GM18505 (cell line): ENCODE data around the gene ACRBP.

ENCODE experiments used
- ATAC-seq: cut with Tn5 transposase; IDR thresholded peaks from one replicate; pipeline ENCODE4 v1.9.1; 2021; ENCODE audit not compliant: unreplicated experiment
- POLR2A ChIP-seq: IDR thresholded peaks from 4 replicates; pipeline ENCODE4 v1.6.1; 2011; ENCODE audit warnings: borderline replicate concordance; ENCODE audit not compliant: insufficient read depth, insufficient read length; ENCODE audit errors: extremely low read depth

The ACRBP gene

DNA sequence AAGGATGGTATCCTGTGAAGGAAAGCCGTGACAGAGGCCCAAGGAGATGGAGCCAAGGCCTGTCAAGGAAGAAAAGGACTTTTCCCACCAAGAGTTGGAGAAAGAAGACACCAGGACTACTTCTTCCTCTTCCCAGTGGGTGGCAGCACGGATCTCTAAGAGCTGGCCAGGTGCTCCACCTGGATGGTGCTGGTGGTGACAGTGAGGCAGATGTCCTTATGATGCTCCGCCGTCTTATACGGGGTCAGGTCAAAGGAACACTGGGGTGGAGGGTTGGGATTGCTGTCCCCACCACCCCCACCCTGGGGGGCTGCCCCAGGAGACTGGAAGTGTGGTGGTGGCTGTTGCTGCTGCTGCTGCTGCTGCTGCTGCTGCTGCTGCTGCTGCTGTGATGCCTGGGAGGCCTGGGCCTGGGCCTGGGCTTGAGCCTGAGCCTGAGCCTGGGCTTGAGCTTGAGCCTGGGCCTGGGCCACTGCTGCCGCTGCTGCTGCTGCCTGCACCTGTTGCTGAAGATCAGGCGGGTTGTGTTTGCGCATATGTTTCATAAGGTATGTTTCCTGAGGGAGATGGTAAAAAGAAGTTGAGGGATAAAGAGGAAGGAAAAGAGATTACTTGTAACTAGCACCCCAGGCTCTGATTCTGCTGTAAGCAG, 20.5 kb upstream of the ACRBP start:
- ATAC-seq, result no peak
- no peak for TF ChIP-seq POLR2A

DNA sequence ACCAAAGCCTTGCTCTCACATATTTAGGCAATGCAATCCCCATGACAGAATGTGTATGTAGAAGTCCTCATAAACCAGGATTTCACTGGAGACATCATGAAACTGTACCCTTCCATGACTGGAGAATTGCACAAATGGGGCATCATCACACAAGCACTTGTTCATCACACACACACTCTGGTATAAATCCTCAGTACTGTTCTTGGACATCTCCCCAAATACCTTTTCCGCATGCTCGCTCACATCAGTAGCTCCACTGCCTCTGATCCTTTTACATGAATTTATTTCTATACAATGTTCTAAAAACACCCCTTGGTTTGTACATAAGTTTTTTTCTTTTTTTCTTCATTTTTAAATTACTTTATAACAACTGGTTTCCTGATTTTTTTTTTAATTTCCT, 19.0 kb upstream of the ACRBP start:
- no peak for TF ChIP-seq POLR2A
- no peak for ATAC-seq

DNA sequence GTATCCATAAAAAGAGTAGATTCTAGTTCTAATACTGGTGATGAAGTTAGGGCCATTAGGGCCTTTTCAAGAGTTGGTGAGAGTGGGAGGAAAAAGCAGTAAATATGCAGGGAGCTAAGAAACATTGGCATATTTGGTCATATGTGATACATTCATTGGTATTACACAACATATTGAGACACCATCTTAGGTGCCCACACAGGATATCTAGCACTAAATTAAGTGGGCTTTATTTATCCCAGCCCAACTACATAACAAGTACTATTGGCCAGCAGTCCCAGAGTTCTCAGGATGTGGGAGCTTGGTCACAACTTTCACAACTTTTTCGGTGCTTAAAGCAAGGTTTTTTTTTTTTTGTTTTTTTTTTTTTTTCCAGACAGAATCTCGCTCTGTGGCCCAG, 17.7 kb upstream of the ACRBP start:
- no peak for ATAC-seq
- no peak for TF ChIP-seq POLR2A

DNA sequence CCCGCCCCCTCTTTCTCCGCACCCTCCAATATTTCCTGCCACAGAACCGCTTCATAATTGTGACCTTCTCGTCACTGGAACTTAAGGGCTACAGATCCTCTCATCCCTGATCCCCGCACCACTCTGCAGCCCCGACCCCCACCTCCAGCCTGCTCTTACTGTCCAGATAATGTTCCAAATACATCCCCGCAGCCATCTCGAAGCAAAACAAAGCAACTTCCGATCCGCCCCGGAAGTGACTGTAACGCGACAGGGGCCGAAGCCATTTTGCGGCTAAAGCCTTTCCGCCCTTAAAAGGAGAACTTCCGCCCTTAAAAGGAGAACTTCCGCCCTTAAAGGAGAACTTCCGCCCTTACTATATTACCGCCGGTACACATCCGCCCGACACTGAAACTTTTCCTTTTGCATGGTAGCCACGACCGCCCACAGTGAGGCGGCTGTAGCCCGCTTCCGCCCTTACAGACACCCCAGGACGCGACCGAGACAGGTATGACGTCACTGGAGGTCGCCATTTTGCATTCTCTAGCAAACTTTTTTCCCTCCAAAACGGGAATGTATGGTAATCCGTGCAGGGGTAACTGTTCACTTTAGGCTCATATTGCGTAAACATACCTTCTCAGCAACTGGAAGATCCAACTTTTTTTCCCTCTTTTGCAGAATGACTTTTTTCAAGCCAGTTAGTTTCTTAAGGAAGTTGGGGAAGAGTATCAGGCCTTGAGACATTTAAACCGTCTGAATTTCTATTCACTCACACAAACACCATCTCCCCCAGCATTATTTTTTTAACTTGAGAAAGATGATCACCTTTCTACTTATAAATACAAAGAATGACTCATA, 15.9 kb upstream of the ACRBP start, which contains the start of gene ING4:
TSS of gene ING4 (minus strand) at position 214 of the 837 bp plus-strand sequence. CDS start at position 196, 18 bp downstream.
- TF ChIP-seq POLR2A, result peak; percentile 69
- ATAC-seq, result peak; percentile 97

DNA sequence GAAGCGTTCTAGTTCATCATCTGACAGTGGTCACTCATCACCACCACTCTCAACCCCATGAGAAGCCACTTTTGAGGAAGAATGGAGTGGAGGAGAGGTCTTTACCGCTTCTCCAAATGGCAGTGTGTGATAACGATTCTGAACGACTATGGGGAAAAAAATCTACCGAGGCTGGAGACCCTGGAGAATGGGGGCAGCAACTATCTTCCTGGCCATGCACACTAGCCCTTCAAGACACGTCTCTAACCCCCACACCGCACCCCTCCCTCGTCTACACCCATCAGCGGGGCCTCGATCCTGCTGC, 15.3 kb upstream of the ACRBP start:
- ATAC-seq, result peak; percentile 26
- TF ChIP-seq POLR2A, result no peak

DNA sequence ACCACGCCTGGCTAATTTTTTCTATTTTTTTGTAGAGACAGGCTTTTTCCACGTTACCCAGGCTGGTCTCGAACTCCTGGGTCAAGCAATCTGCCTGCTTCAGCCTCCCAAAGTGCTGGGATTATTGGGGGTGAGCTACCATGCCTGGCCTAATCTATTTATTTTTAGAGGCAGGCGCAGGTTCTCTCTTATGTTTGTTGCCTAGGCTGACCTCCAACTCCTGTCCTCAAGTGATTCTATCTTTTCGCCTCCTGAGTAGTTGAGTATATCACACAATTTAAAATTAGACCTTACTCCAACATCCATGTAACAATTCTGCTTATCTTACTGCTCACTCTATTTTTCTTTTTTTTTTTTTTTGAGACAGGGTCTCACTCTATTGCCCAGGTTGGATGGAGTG, 6.8 kb upstream of the ACRBP start:
- TF ChIP-seq POLR2A, result no peak
- no peak for ATAC-seq

DNA sequence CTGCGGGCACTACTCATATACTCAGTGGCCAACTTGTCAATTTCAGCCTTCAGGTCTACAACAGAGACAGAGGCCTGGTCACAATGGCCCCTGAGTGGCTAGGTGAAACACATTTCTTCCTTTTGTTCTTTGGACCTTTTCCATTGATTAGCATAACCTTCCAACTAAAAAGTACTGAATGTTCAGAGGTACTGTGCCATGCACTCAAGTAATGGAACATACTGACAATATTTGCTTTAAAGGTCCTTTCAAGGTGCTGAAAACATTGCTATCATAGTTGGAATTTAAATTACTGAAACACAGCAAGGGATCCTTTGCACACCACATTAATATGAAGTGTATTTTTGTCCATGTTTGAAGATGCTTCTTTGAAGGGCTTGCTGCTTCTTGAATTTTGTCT, 6.1 kb upstream of the ACRBP start:
- TF ChIP-seq POLR2A, result no peak
- ATAC-seq, result no peak

DNA sequence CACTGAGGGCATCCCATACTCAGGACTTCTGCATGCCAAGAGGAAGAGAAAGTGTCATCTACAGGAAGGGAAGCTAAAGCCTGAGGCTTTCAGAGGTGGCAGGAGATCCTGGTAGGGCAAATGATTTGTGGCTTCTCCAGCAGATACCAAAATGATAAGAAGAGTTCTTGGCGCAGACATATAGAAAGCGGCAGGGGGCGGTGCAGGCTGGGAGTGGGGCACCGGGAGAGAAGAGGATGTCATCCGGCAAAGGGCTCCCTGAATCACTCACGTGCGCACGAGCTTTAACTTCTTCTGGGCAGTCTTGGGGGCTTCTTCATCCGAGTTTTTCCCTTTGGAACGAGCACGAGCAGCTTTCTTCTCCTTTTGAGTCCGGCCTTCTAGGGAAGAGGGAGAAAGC, 5.2 kb upstream of the ACRBP start:
- no peak for ATAC-seq
- TF ChIP-seq POLR2A, result no peak

DNA sequence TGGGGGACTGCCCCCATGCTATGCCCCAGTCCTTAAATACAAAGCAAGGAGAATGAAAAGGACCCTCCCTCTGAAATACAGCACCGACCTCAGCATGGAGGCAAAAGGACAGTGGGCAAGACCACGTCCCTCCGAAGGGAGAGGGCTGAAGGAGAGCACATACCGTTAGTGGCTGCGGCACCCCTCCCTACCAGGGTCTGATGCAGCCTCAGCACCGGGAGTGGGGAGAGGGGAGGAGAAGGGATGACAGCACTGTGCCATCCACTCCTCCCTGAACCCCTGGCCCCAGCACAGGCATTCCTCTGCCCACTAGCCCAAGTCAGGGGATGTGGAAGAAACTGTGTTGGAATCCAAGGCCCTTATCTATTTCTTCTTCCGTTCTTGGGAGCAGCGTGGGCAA, 3.6 kb upstream of the ACRBP start:
- TF ChIP-seq POLR2A, result no peak

DNA sequence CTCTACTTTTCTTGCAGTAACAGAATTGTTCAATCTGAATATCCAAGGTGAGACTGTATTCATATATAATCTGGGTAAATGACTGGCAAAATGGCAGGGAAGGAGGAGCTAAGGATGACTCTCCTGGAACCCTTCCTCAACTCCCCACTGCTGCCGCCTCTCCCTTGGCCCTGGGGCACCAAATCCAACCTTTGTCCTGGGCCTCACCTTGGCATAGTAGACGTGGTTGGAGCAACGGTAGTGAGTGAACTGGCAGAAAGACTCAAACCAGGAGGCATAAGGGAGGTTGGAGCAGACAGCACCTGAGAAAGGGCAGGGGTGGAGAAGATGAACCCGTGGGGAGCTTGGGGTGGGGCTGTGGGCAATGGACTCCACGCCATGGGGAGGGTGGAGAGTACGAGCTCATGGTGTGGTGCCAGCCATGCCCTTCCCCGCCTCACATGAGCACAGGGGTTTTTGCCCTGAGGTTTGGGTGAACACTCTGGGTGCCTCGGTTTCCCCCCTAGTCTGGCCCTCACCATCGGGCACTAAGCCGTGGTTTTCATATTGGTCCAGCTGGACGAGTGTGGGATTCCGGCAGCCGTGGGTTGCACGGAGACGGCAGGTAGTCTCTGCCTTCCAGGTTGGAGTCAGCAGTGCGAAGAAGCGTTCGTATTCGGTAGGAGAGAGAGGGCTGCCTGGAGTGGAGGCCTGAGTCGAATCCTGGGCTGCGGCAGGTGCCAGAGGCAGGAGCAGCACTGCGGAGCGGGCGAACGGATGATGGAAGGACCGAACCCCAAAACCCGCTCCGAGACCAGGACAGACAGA, 753 bp downstream of the ACRBP start:
- no peak for TF ChIP-seq POLR2A
- ATAC-seq, result no peak

More for the DNA sequence above, 3.6 kb upstream of the ACRBP start:
- no peak for ATAC-seq

DNA sequence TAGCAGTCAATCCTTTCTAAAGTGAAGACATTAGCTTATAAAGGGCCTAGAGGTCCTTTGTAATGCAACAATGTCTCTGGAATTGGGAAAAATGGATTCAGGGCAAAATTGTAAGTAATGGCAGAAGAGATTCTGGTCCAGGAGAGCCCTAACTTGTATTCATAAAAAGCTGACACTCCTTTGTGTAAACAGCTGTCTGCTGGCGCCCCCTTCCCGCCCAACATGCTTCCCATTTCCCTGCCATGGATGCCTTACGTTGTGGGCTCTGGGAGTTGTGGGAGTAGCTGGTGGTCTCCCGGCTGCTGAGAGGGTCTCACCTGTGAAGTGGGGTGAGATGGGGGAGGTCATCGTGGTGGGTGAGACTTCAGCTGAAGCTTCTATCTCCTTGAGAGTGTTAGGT, 2.3 kb downstream of the ACRBP start:
- no peak for ATAC-seq
- TF ChIP-seq POLR2A, result no peak

DNA sequence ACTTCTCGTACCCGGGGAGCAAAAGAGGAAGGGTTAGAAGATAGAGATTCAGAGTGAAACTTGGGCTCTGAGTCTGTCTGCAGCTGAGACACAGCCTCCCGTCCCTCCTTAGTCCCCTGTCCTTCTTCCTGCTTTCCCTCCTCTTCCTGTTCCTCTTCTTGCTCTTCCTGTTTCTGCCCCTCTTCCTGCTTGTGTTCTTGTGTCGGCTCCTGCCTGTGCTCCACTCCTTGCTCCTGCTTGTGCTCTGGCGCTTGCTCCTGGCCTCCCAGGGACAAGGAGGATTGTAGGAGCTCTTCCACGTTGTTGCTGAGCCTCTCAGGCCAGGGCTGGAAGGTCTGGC, 3.0 kb downstream of the ACRBP start:
- ATAC-seq, result no peak

DNA sequence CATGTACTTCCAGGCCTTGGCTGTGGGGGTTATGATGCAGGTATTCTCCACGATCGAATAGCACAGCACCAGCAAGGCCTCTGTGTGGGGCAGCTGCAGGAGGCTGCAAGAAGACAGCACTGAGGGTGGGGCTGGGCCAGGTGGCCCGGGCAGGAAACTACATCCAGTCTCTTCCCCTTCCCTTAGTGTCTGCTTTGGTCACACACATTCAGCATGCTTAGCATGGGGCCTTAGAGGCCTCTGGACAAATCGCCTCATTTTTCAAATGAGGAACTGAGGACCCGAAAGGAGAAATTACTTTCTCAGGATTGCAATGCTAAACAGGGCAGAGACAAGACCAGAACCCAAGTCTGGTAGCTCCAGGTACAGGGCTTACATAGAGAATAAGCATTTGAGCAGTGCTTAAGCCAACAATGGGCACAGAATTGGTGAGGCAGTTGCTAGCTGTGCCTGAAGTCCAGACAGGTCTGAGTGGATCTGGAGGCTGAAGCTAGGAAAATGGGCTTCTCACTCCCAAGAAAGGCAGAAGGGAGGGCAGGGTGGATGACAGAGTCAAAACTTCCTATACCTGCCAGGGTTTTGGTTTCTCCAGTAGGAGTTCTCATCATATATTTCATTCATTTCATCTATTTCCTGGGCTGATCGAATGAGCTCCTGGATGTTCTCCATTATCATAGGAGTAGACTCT, 3.5 kb downstream of the ACRBP start:
- TF ChIP-seq POLR2A, result no peak
- no peak for ATAC-seq

More for the DNA sequence above, 3.0 kb downstream of the ACRBP start:
- peak; percentile 36 for TF ChIP-seq POLR2A
